ENCODE results near the gene SERGEF.

SERGEF gene

GRCh38 chr11:18012906-18013781 lies at the start of gene SERGEF:
SERGEF (minus strand) TSS chr11:18013047; CDS start chr11:18013010, 37 bp downstream.
- DNase-seq (ENCODE audit: extremely low spot score, insufficient read length, low read depth), result peak; percentile 90
- peak; percentile 77 for FAIRE-seq

- DNase-seq (ENCODE audit: extremely low spot score, insufficient read length, low read depth), result no peak
- no peak for FAIRE-seq
Measured at GRCh38 chr11:18061351-18061750, 48.5 kb upstream of the SERGEF start.

- no peak for FAIRE-seq
- no peak for DNase-seq (ENCODE audit: extremely low spot score, insufficient read length, low read depth)
Measured at GRCh38 chr11:18056561-18057181, 43.8 kb upstream of the SERGEF start.

GRCh38 chr11:18054511-18055103 lies 41.8 kb upstream of the SERGEF start:
- DNase-seq (ENCODE audit: extremely low spot score, insufficient read length, low read depth) (no peak), FAIRE-seq (no peak)

GRCh38 chr11:18050848-18051247 lies 38.0 kb upstream of the SERGEF start:
- DNase-seq (ENCODE audit: extremely low spot score, insufficient read length, low read depth), result no peak
- peak; percentile 38 for FAIRE-seq

GRCh38 chr11:18046116-18046777 lies 33.4 kb upstream of the SERGEF start, which contains the start of gene TPH1:
TPH1 (minus strand) TSS chr11:18046269; CDS start chr11:18040762, 5,507 bp downstream.
- FAIRE-seq, result no peak

GRCh38 chr11:18036456-18036855 lies 23.6 kb upstream of the SERGEF start:
- FAIRE-seq (no peak), DNase-seq (ENCODE audit: extremely low spot score, insufficient read length, low read depth) (no peak)

More at GRCh38 chr11:18046116-18046777, 33.4 kb upstream of the SERGEF start, which contains the start of gene TPH1:
- DNase-seq (ENCODE audit: extremely low spot score, insufficient read length, low read depth), result no peak

- FAIRE-seq (no peak), DNase-seq (ENCODE audit: extremely low spot score, insufficient read length, low read depth) (no peak)
Measured at GRCh38 chr11:18027475-18027874, 14.6 kb upstream of the SERGEF start.

- DNase-seq (ENCODE audit: extremely low spot score, insufficient read length, low read depth) (no peak), FAIRE-seq (no peak)
Measured at GRCh38 chr11:18022419-18022818, 9.6 kb upstream of the SERGEF start.

GRCh38 chr11:18019650-18020049 lies 6.8 kb upstream of the SERGEF start:
- no peak for DNase-seq (ENCODE audit: extremely low spot score, insufficient read length, low read depth)
- no peak for FAIRE-seq

- FAIRE-seq, result no peak
- no peak for DNase-seq (ENCODE audit: extremely low spot score, insufficient read length, low read depth)
Measured at GRCh38 chr11:18016789-18017188, 3.9 kb upstream of the SERGEF start.

- FAIRE-seq, result no peak
- no peak for DNase-seq (ENCODE audit: extremely low spot score, insufficient read length, low read depth)
Measured at GRCh38 chr11:18014876-18015275, 2.0 kb upstream of the SERGEF start.

- no peak for DNase-seq (ENCODE audit: extremely low spot score, insufficient read length, low read depth)
- FAIRE-seq, result peak; percentile 53
Measured at GRCh38 chr11:18013790-18014507, 1.1 kb upstream of the SERGEF start.

GRCh38 chr11:18012122-18012905 lies 533 bp downstream of the SERGEF start:
- FAIRE-seq (no peak), DNase-seq (ENCODE audit: extremely low spot score, insufficient read length, low read depth) (no peak)

GRCh38 chr11:18011633-18012032 lies 1.2 kb downstream of the SERGEF start:
- FAIRE-seq, result no peak

GRCh38 chr11:18010977-18011586 lies 1.8 kb downstream of the SERGEF start:
- no peak for FAIRE-seq
- no peak for DNase-seq (ENCODE audit: extremely low spot score, insufficient read length, low read depth)

More at GRCh38 chr11:18011633-18012032, 1.2 kb downstream of the SERGEF start:
- no peak for DNase-seq (ENCODE audit: extremely low spot score, insufficient read length, low read depth)

GRCh38 chr11:18010121-18010670 lies 2.7 kb downstream of the SERGEF start:
- DNase-seq (ENCODE audit: extremely low spot score, insufficient read length, low read depth), result no peak
- FAIRE-seq, result no peak
